ENCODE measurements around the gene KRT12.

The KRT12 gene

GRCh38 chr17:40912486-40913210 lies 45.6 kb upstream of the KRT12 start:
- Histone ChIP-seq H3K36me3 (no peaks in the 10 kb centered on the region), H3K27me3 (peaks cover 29% of the 10 kb centered on the region), H3K9me3 (no peaks in the 10 kb centered on the region), H3K4me1 (0 out of 2 replicates have a peak, but pooled peaks cover 2% of the 10 kb centered on the region), H3K4me3 (ENCODE audit: low read depth, low read length) (no peak overlapping the region)
- no peak for DNase-seq
- no peak for TF ChIP-seq CTCF (IDR thresholded peaks at IDR 0.05; ENCODE audit: low read depth, low read length)

GRCh38 chr17:40910441-40910841 lies 43.4 kb upstream of the KRT12 start:
- DNase-seq, result no peak
- H3K4me3 ChIP-seq (ENCODE audit: low read depth, low read length), result no peak overlapping the region
- H3K36me3 ChIP-seq, result no peaks in the 10 kb centered on the region
- H3K4me1 ChIP-seq, result 0 out of 2 replicates have a peak, but pooled peaks cover 2% of the 10 kb centered on the region
- H3K9me3 ChIP-seq, result no peaks in the 10 kb centered on the region
- TF ChIP-seq CTCF (IDR thresholded peaks at IDR 0.05; ENCODE audit: low read depth, low read length), result no peak
- peaks cover 49% of the 10 kb centered on the region for H3K27me3 ChIP-seq

- Histone ChIP-seq H3K4me3 (ENCODE audit: low read depth, low read length) (no peak overlapping the region), H3K9me3 (no peaks in the 10 kb centered on the region), H3K4me1 (0 out of 2 replicates have a peak, but pooled peaks cover 2% of the 10 kb centered on the region), H3K36me3 (no peaks in the 10 kb centered on the region), H3K27me3 (peaks cover 56% of the 10 kb centered on the region)
- DNase-seq, result no peak
- TF ChIP-seq CTCF (IDR thresholded peaks at IDR 0.05; ENCODE audit: low read depth, low read length), result no peak
These were observed 42.7 kb upstream of the KRT12 start for GRCh38 chr17:40909755-40910154.

GRCh38 chr17:40909351-40909750 lies 42.3 kb upstream of the KRT12 start:
- Histone ChIP-seq H3K36me3 (no peaks in the 10 kb centered on the region), H3K4me3 (ENCODE audit: low read depth, low read length) (no peak overlapping the region), H3K27me3 (peaks cover 56% of the 10 kb centered on the region), H3K9me3 (no peaks in the 10 kb centered on the region), H3K4me1 (0 out of 2 replicates have a peak, but pooled peaks cover 2% of the 10 kb centered on the region)
- peak; percentile 85 for TF ChIP-seq CTCF (IDR thresholded peaks at IDR 0.05; ENCODE audit: low read depth, low read length)
- peak; percentile 81 for DNase-seq

GRCh38 chr17:40906613-40907012 lies 39.6 kb upstream of the KRT12 start:
- 0 out of 2 replicates have a peak, but pooled peaks cover 2% of the 10 kb centered on the region for H3K4me1 ChIP-seq
- peaks cover 58% of the 10 kb centered on the region for H3K27me3 ChIP-seq
- no peak for TF ChIP-seq CTCF (IDR thresholded peaks at IDR 0.05; ENCODE audit: low read depth, low read length)
- no peaks in the 10 kb centered on the region for H3K9me3 ChIP-seq
- DNase-seq, result no peak
- no peaks in the 10 kb centered on the region for H3K36me3 ChIP-seq
- no peak overlapping the region for H3K4me3 ChIP-seq (ENCODE audit: low read depth, low read length)

- Histone ChIP-seq H3K27me3 (peaks cover 61% of the 10 kb centered on the region), H3K4me3 (ENCODE audit: low read depth, low read length) (no peak overlapping the region), H3K36me3 (no peaks in the 10 kb centered on the region), H3K4me1 (0 out of 2 replicates have a peak, but pooled peaks cover 2% of the 10 kb centered on the region), H3K9me3 (no peaks in the 10 kb centered on the region)
- no peak for DNase-seq
- no peak for TF ChIP-seq CTCF (IDR thresholded peaks at IDR 0.05; ENCODE audit: low read depth, low read length)
These were observed 38.3 kb upstream of the KRT12 start for GRCh38 chr17:40905370-40905769.
